ENCODE measurements around the gene NIF3L1. TPM values are rescaled to one million over a fixed set of nuclear protein-coding genes. Genes with fewer than 3 reads are reported as not detected.

The NIF3L1 gene
- total and polyA plus RNA-seq, 2 of the 8 experiments (the other 6 are each of a cell fraction or from before 2014, with no cell fraction given), result 63.4 to 126 TPM

- TF ChIP-seq KDM4A (IDR thresholded peaks at IDR 0.05; ENCODE audit: low read depth, low read length, severe bottlenecking) (peak; percentile 42), ATF2 (IDR thresholded peaks at IDR 0.05; ENCODE audit: low read length) (peak; percentile 80), BCL11A (IDR thresholded peaks at IDR 0.05; ENCODE audit: low read depth in 2 of 2, low read length in 2 of 2) (no peak), CHD1 (IDR thresholded peaks at IDR 0.05; ENCODE audit: low read depth, low read length) (no peak), TEAD4 (IDR thresholded peaks at IDR 0.05; ENCODE audit: low read depth, low read length) (no peak; the same call in 1 of the 2 replicates), MAX (IDR thresholded peaks at IDR 0.05) (peak; percentile 51; the same call in 1 of the 2 replicates), CHD7 (IDR thresholded peaks at IDR 0.05; ENCODE audit: insufficient replicate concordance, low read length) (no peak)
Observed at GRCh38 chr2:200888704-200889625, at the start of gene NIF3L1, which contains the start of gene PPIL3 (continued).
